ENCODE results near the gene TTC39C. TPM values are rescaled to one million over a fixed set of nuclear protein-coding genes. Genes with fewer than 3 reads are reported as not detected.

Gene TTC39C
- total RNA-seq, 1 donor from 2014 or later, result 9.9 TPM

- no peak overlapping the region for H3K4me3 ChIP-seq (ENCODE audit: low read length in 3 of 3)
- H3K27ac ChIP-seq (ENCODE audit: low read depth, low read length), result no peak overlapping the region
- H3K4me1 ChIP-seq (ENCODE audit: control insufficient read depth in 3 of 3, insufficient read depth in 3 of 3, low read length in 3 of 3), result no peaks in the 10 kb centered on the region
- no peaks in the 10 kb centered on the region for H3K36me3 ChIP-seq (ENCODE audit: control insufficient read depth in 3 of 3, insufficient read depth in 3 of 3, low read length in 3 of 3)
- H3K9me3 ChIP-seq (ENCODE audit: control insufficient read depth in 3 of 3, low read length in 3 of 3), result peaks cover 0 to 2% (median 0%) of the 10 kb centered on the region in 3 donors
- H3K9ac ChIP-seq (ENCODE audit: low read depth in 1 of 3, low read length in 3 of 3), result no peak overlapping the region
- H3K27me3 ChIP-seq (ENCODE audit: control insufficient read depth in 3 of 3, insufficient read depth in 3 of 3, low read length in 3 of 3), result no peaks in the 10 kb centered on the region
Observed at GRCh38 chr18:24095976-24096375, 81.4 kb downstream of the TTC39C start.

GRCh38 chr18:24103320-24104021, 88.9 kb downstream of the TTC39C start:
- Histone ChIP-seq H3K36me3 (ENCODE audit: control insufficient read depth in 3 of 3, insufficient read depth in 3 of 3, low read length in 3 of 3) (no peaks in the 10 kb centered on the region), H3K9me3 (ENCODE audit: control insufficient read depth in 3 of 3, low read length in 3 of 3) (no peaks in the 10 kb centered on the region), H3K9ac (ENCODE audit: low read depth in 1 of 3, low read length in 3 of 3) (no peak overlapping the region), H3K4me3 (ENCODE audit: low read length in 3 of 3) (no peak overlapping the region), H3K27ac (ENCODE audit: low read depth, low read length) (no peak overlapping the region), H3K4me1 (ENCODE audit: control insufficient read depth in 3 of 3, insufficient read depth in 3 of 3, low read length in 3 of 3) (no peaks in the 10 kb centered on the region), H3K27me3 (ENCODE audit: control insufficient read depth in 3 of 3, insufficient read depth in 3 of 3, low read length in 3 of 3) (no peaks in the 10 kb centered on the region)

DNA sequence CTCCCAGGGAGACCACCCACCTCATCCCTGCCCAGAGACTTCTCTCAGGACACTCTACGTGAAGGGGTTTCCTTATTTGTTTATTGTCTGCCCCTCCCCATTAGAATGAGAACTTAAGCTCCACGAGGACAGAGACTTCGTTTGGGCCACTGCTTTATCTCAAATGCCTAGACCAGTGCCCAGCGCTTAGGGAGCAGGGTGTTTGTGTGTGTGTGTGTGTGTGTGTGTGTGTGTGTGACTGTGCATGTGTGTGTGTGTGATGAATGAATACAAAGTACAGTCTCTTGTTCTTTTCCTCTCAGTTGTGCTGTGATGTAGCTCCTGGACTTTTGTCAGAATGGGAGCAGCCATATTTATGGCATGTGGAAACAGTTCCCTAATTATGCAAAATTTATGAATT, 89.9 kb downstream of the TTC39C start:
- no peak overlapping the region for H3K27ac ChIP-seq (ENCODE audit: low read depth, low read length)
- no peaks in the 10 kb centered on the region for H3K27me3 ChIP-seq (ENCODE audit: control insufficient read depth in 3 of 3, insufficient read depth in 3 of 3, low read length in 3 of 3)

GRCh38 chr18:24108641-24109040, 94.1 kb downstream of the TTC39C start:
- Histone ChIP-seq H3K4me1 (ENCODE audit: control insufficient read depth in 3 of 3, insufficient read depth in 3 of 3, low read length in 3 of 3) (no peaks in the 10 kb centered on the region), H3K9ac (ENCODE audit: low read depth in 1 of 3, low read length in 3 of 3) (no peak overlapping the region), H3K4me3 (ENCODE audit: low read length in 3 of 3) (no peak overlapping the region), H3K36me3 (ENCODE audit: control insufficient read depth in 3 of 3, insufficient read depth in 3 of 3, low read length in 3 of 3) (no peaks in the 10 kb centered on the region), H3K27me3 (ENCODE audit: control insufficient read depth in 3 of 3, insufficient read depth in 3 of 3, low read length in 3 of 3) (no peaks in the 10 kb centered on the region), H3K27ac (ENCODE audit: low read depth, low read length) (no peak overlapping the region), H3K9me3 (ENCODE audit: control insufficient read depth in 3 of 3, low read length in 3 of 3) (no peaks in the 10 kb centered on the region)

More for the DNA sequence above, 89.9 kb downstream of the TTC39C start:
- H3K4me1 ChIP-seq (ENCODE audit: control insufficient read depth in 3 of 3, insufficient read depth in 3 of 3, low read length in 3 of 3), result no peaks in the 10 kb centered on the region
- H3K4me3 ChIP-seq (ENCODE audit: low read length in 3 of 3), result no peak overlapping the region
- H3K9me3 ChIP-seq (ENCODE audit: control insufficient read depth in 3 of 3, low read length in 3 of 3), result no peaks in the 10 kb centered on the region
- no peak overlapping the region for H3K9ac ChIP-seq (ENCODE audit: low read depth in 1 of 3, low read length in 3 of 3)
- H3K36me3 ChIP-seq (ENCODE audit: control insufficient read depth in 3 of 3, insufficient read depth in 3 of 3, low read length in 3 of 3), result no peaks in the 10 kb centered on the region

- no peak overlapping the region for H3K4me3 ChIP-seq (ENCODE audit: low read length in 3 of 3)
- H3K9me3 ChIP-seq (ENCODE audit: control insufficient read depth in 3 of 3, low read length in 3 of 3), result no peaks in the 10 kb centered on the region
- no peak overlapping the region for H3K9ac ChIP-seq (ENCODE audit: low read depth in 1 of 3, low read length in 3 of 3)
- H3K4me1 ChIP-seq (ENCODE audit: control insufficient read depth in 3 of 3, insufficient read depth in 3 of 3, low read length in 3 of 3), result no peaks in the 10 kb centered on the region
- no peak overlapping the region for H3K27ac ChIP-seq (ENCODE audit: low read depth, low read length)
- no peaks in the 10 kb centered on the region for H3K27me3 ChIP-seq (ENCODE audit: control insufficient read depth in 3 of 3, insufficient read depth in 3 of 3, low read length in 3 of 3)
- no peaks in the 10 kb centered on the region for H3K36me3 ChIP-seq (ENCODE audit: control insufficient read depth in 3 of 3, insufficient read depth in 3 of 3, low read length in 3 of 3)
Observed at GRCh38 chr18:24111936-24112335, 97.4 kb downstream of the TTC39C start.

DNA sequence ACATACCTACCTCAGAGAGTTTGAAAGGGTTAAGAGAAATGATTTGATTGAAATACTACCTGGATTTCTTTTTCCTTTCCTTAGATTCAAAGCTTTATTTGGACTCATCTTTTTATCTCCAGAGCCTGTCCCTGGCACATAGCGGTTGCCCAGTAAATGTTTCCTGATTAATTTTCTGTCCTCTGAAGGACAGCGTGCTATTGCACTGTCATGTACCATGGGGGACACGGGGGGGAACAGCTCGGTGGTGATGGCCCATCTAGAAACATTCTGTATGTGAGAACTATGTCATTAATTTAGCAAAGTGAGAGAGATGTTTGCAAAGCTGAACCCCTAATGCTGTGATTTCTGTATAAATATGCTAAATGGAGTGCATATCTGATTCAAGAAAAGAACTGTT, 97.9 kb downstream of the TTC39C start:
- no peak overlapping the region for H3K27ac ChIP-seq (ENCODE audit: low read depth, low read length)
- no peaks in the 10 kb centered on the region for H3K9me3 ChIP-seq (ENCODE audit: control insufficient read depth in 3 of 3, low read length in 3 of 3)
- H3K4me3 ChIP-seq (ENCODE audit: low read length in 3 of 3), result no peak overlapping the region

DNA sequence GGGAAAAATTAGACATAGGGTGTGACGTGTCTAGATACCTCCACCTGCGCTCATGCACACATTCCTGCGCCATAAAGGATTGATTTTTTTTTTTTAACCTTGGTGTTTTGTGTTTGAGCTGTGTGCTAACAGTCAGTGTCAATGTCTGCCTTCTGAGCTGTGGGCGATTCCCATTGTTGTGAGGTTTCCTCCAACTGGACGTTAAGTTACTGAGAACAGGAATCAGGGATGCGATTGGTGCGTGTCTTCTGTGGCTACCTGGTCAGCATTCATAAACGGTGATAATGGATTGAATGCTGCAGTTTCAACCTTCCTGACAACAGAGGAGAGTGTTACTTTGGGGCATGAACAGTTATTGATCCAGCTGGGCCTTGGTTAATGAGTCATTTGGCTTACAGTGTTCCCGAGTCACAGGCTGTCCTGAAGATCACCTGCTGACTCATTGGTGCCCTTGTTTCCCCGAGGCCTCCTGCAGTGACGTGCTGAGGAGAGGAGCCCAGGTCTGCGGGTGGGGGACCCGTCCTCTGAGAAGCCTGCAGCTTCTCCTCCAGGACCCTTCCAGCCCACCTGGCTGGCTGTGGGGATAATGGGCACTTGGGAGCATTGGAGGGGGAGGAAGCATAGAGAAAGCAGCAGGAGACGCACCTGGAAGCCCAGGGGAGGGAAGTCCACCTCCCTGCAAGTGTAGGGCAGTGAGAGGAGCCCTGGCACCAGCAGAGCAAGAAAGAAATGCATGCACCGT, 98.5 kb downstream of the TTC39C start:
- no peak overlapping the region for H3K9ac ChIP-seq (ENCODE audit: low read depth in 1 of 3, low read length in 3 of 3)
- H3K4me3 ChIP-seq (ENCODE audit: low read length in 3 of 3), result no peak overlapping the region
- H3K9me3 ChIP-seq (ENCODE audit: control insufficient read depth in 3 of 3, low read length in 3 of 3), result no peaks in the 10 kb centered on the region
- no peaks in the 10 kb centered on the region for H3K36me3 ChIP-seq (ENCODE audit: control insufficient read depth in 3 of 3, insufficient read depth in 3 of 3, low read length in 3 of 3)
- H3K4me1 ChIP-seq (ENCODE audit: control insufficient read depth in 3 of 3, insufficient read depth in 3 of 3, low read length in 3 of 3), result no peaks in the 10 kb centered on the region
- H3K27ac ChIP-seq (ENCODE audit: low read depth, low read length), result no peak overlapping the region
- H3K27me3 ChIP-seq (ENCODE audit: control insufficient read depth in 3 of 3, insufficient read depth in 3 of 3, low read length in 3 of 3), result no peaks in the 10 kb centered on the region

More for the DNA sequence above, 97.9 kb downstream of the TTC39C start:
- no peaks in the 10 kb centered on the region for H3K4me1 ChIP-seq (ENCODE audit: control insufficient read depth in 3 of 3, insufficient read depth in 3 of 3, low read length in 3 of 3)
- H3K36me3 ChIP-seq (ENCODE audit: control insufficient read depth in 3 of 3, insufficient read depth in 3 of 3, low read length in 3 of 3), result no peaks in the 10 kb centered on the region
- no peak overlapping the region for H3K9ac ChIP-seq (ENCODE audit: low read depth in 1 of 3, low read length in 3 of 3)
- no peaks in the 10 kb centered on the region for H3K27me3 ChIP-seq (ENCODE audit: control insufficient read depth in 3 of 3, insufficient read depth in 3 of 3, low read length in 3 of 3)

GRCh38 chr18:24114924-24115549, 100.5 kb downstream of the TTC39C start:
- no peak overlapping the region for H3K27ac ChIP-seq (ENCODE audit: low read depth, low read length)

GRCh38 chr18:24115628-24116027, 101.1 kb downstream of the TTC39C start:
- H3K4me1 ChIP-seq (ENCODE audit: control insufficient read depth in 3 of 3, insufficient read depth in 3 of 3, low read length in 3 of 3), result no peaks in the 10 kb centered on the region
- no peak overlapping the region for H3K4me3 ChIP-seq (ENCODE audit: low read length in 3 of 3)
- H3K36me3 ChIP-seq (ENCODE audit: control insufficient read depth in 3 of 3, insufficient read depth in 3 of 3, low read length in 3 of 3), result no peaks in the 10 kb centered on the region
- no peaks in the 10 kb centered on the region for H3K27me3 ChIP-seq (ENCODE audit: control insufficient read depth in 3 of 3, insufficient read depth in 3 of 3, low read length in 3 of 3)
- no peaks in the 10 kb centered on the region for H3K9me3 ChIP-seq (ENCODE audit: control insufficient read depth in 3 of 3, low read length in 3 of 3)
- H3K27ac ChIP-seq (ENCODE audit: low read depth, low read length), result no peak overlapping the region
- H3K9ac ChIP-seq (ENCODE audit: low read depth in 1 of 3, low read length in 3 of 3), result peak overlapping the region in 1 of 3 donors; percentile 43

More at GRCh38 chr18:24114924-24115549, 100.5 kb downstream of the TTC39C start:
- peak overlapping the region in 1 of 3 donors; percentile 43 for H3K9ac ChIP-seq (ENCODE audit: low read depth in 1 of 3, low read length in 3 of 3)
- H3K4me1 ChIP-seq (ENCODE audit: control insufficient read depth in 3 of 3, insufficient read depth in 3 of 3, low read length in 3 of 3), result no peaks in the 10 kb centered on the region
- no peaks in the 10 kb centered on the region for H3K36me3 ChIP-seq (ENCODE audit: control insufficient read depth in 3 of 3, insufficient read depth in 3 of 3, low read length in 3 of 3)
- H3K4me3 ChIP-seq (ENCODE audit: low read length in 3 of 3), result no peak overlapping the region
- H3K9me3 ChIP-seq (ENCODE audit: control insufficient read depth in 3 of 3, low read length in 3 of 3), result no peaks in the 10 kb centered on the region
- H3K27me3 ChIP-seq (ENCODE audit: control insufficient read depth in 3 of 3, insufficient read depth in 3 of 3, low read length in 3 of 3), result no peaks in the 10 kb centered on the region
